ENCODE measurements around the gene SRL. TPM values are rescaled to one million over a fixed set of nuclear protein-coding genes. Genes with fewer than 3 reads are reported as not detected.

SRL gene
- total RNA-seq, 4 donors from 2014 or later: 0.35 to 1.7 (median 0.63) TPM

- no peak overlapping the region for H3K27ac ChIP-seq
- no peak for TF ChIP-seq POLR2A (IDR thresholded peaks at IDR 0.05)
- TF ChIP-seq CTCF (IDR thresholded peaks at IDR 0.05): no peak
- peaks cover 0 to 11% (median 0%) of the 10 kb centered on the region in 4 donors for H3K4me1 ChIP-seq
- no peaks in the 10 kb centered on the region for H3K27me3 ChIP-seq
- no peak overlapping the region for H3K4me3 ChIP-seq
- no peak for DNase-seq
- H3K9me3 ChIP-seq: no peaks in the 10 kb centered on the region
- H3K36me3 ChIP-seq: no peaks in the 10 kb centered on the region
Measured at GRCh38 chr16:4220358-4220757, 21.5 kb downstream of the SRL start.

- H3K9me3 ChIP-seq: no peaks in the 10 kb centered on the region
- no peak for DNase-seq
- no peak overlapping the region for H3K4me3 ChIP-seq
- peaks cover 0 to 11% (median 0%) of the 10 kb centered on the region in 4 donors for H3K4me1 ChIP-seq
- H3K27me3 ChIP-seq: no peaks in the 10 kb centered on the region
- TF ChIP-seq CTCF (IDR thresholded peaks at IDR 0.05): no peak
- no peak for TF ChIP-seq POLR2A (IDR thresholded peaks at IDR 0.05)
- no peaks in the 10 kb centered on the region for H3K36me3 ChIP-seq
- H3K27ac ChIP-seq: no peak overlapping the region
Measured at GRCh38 chr16:4218202-4218601, 23.7 kb downstream of the SRL start.

- no peak for DNase-seq
- TF ChIP-seq CTCF (IDR thresholded peaks at IDR 0.05) (no peak), POLR2A (IDR thresholded peaks at IDR 0.05) (no peak)
- Histone ChIP-seq H3K4me3 (no peak overlapping the region), H3K27ac (peak overlapping the region in 1 of 4 donors; percentile 16), H3K36me3 (no peaks in the 10 kb centered on the region), H3K27me3 (no peaks in the 10 kb centered on the region), H3K9me3 (no peaks in the 10 kb centered on the region), H3K4me1 (peaks cover 0 to 11% (median 0%) of the 10 kb centered on the region in 4 donors)
Measured at GRCh38 chr16:4217204-4218131, 24.4 kb downstream of the SRL start.

GRCh38 chr16:4216596-4216995 lies 25.3 kb downstream of the SRL start:
- H3K9me3 ChIP-seq: no peaks in the 10 kb centered on the region
- no peak overlapping the region for H3K4me3 ChIP-seq
- H3K27ac ChIP-seq: no peak overlapping the region
- H3K36me3 ChIP-seq: no peaks in the 10 kb centered on the region
- no peak for DNase-seq
- TF ChIP-seq POLR2A (IDR thresholded peaks at IDR 0.05) (no peak), CTCF (IDR thresholded peaks at IDR 0.05) (no peak)
- peaks cover 0 to 11% (median 0%) of the 10 kb centered on the region in 4 donors for H3K4me1 ChIP-seq
- H3K27me3 ChIP-seq: no peaks in the 10 kb centered on the region

- H3K27me3 ChIP-seq: no peaks in the 10 kb centered on the region
- TF ChIP-seq CTCF (IDR thresholded peaks at IDR 0.05) (no peak), POLR2A (IDR thresholded peaks at IDR 0.05) (no peak)
- H3K36me3 ChIP-seq: no peaks in the 10 kb centered on the region
- H3K27ac ChIP-seq: peak overlapping the region in 3 of 4 donors; percentile 55 to 83 (median 74)
- no peak overlapping the region for H3K4me3 ChIP-seq
- H3K9me3 ChIP-seq: no peaks in the 10 kb centered on the region
- H3K4me1 ChIP-seq: peaks cover 0 to 11% (median 0%) of the 10 kb centered on the region in 4 donors
- peak in 1 of 3 donors; percentile 55 for DNase-seq
Measured at GRCh38 chr16:4215106-4215505, 26.8 kb downstream of the SRL start.
